ENCODE measurements around the gene DUSP15.
A peak's percentile ranks its signal among the peaks of the same experiment; 100 is the strongest.

DUSP15 gene

GRCh38 chr20:31875671-31876070 is 5.3 kb upstream of the DUSP15 start:
- peaks cover 5% of the 10 kb centered on the region for H3K79me2 ChIP-seq (ENCODE audit: low read length)
- no peak overlapping the region for H3K4me3 ChIP-seq (ENCODE audit: low read length)
- H4K20me1 ChIP-seq (ENCODE audit: insufficient read depth, low read length) = no peaks in the 10 kb centered on the region
- peaks cover 5% of the 10 kb centered on the region for H3K36me3 ChIP-seq (replicated peaks; ENCODE audit: low read depth, low read length)
- no peaks in the 10 kb centered on the region for H3K9me3 ChIP-seq (ENCODE audit: insufficient read depth, low read length)
- no peak overlapping the region for H2AFZ ChIP-seq (ENCODE audit: low read depth, low read length)
- H3K27ac ChIP-seq (ENCODE audit: low read length) = no peak overlapping the region
- H3K4me1 ChIP-seq (ENCODE audit: low read length) = peaks cover 24% of the 10 kb centered on the region
- no peak overlapping the region for H3K4me2 ChIP-seq (ENCODE audit: low read length)
- TF ChIP-seq CTCF (IDR thresholded peaks at IDR 0.05; ENCODE audit: low read depth, low read length) (no peak), EZH2phosphoT487 (IDR thresholded peaks at IDR 0.05; ENCODE audit: low read depth) (no peak)
- no peaks in the 10 kb centered on the region for H3K27me3 ChIP-seq (ENCODE audit: low read depth, low read length)
- no peak overlapping the region for H3K9ac ChIP-seq (ENCODE audit: low read length)

- Histone ChIP-seq H3K9ac (ENCODE audit: low read length) (no peak overlapping the region), H3K4me3 (ENCODE audit: low read length) (no peak overlapping the region), H4K20me1 (ENCODE audit: insufficient read depth, low read length) (no peaks in the 10 kb centered on the region), H3K4me1 (ENCODE audit: low read length) (peaks cover 34% of the 10 kb centered on the region), H3K9me3 (ENCODE audit: insufficient read depth, low read length) (no peaks in the 10 kb centered on the region), H3K4me2 (ENCODE audit: low read length) (no peak overlapping the region), H2AFZ (ENCODE audit: low read depth, low read length) (no peak overlapping the region), H3K36me3 (replicated peaks; ENCODE audit: low read depth, low read length) (peaks cover 5% of the 10 kb centered on the region), H3K79me2 (ENCODE audit: low read length) (peaks cover 26% of the 10 kb centered on the region), H3K27ac (ENCODE audit: low read length) (no peak overlapping the region), H3K27me3 (ENCODE audit: low read depth, low read length) (no peaks in the 10 kb centered on the region)
- no peak for TF ChIP-seq EZH2phosphoT487 (IDR thresholded peaks at IDR 0.05; ENCODE audit: low read depth)
- no peak for TF ChIP-seq CTCF (IDR thresholded peaks at IDR 0.05; ENCODE audit: low read depth, low read length)
Observed at GRCh38 chr20:31872406-31872805, 2.1 kb upstream of the DUSP15 start.

- TF ChIP-seq CTCF (IDR thresholded peaks at IDR 0.05; ENCODE audit: low read depth, low read length) (no peak), EZH2phosphoT487 (IDR thresholded peaks at IDR 0.05; ENCODE audit: low read depth) (no peak)
- Histone ChIP-seq H3K4me3 (ENCODE audit: low read length) (peak overlapping the region; percentile 92), H3K27ac (ENCODE audit: low read length) (peak overlapping the region; percentile 93; the same call in 1 of the 2 replicates), H4K20me1 (ENCODE audit: insufficient read depth, low read length) (no peaks in the 10 kb centered on the region), H3K9ac (ENCODE audit: low read length) (peak overlapping the region; percentile 96; the same call in 1 of the 2 replicates), H3K27me3 (ENCODE audit: low read depth, low read length) (no peaks in the 10 kb centered on the region), H3K79me2 (ENCODE audit: low read length) (peaks cover 35% of the 10 kb centered on the region), H3K9me3 (ENCODE audit: insufficient read depth, low read length) (no peaks in the 10 kb centered on the region), H3K4me1 (ENCODE audit: low read length) (peaks cover 42% of the 10 kb centered on the region), H2AFZ (ENCODE audit: low read depth, low read length) (no peak overlapping the region), H3K4me2 (ENCODE audit: low read length) (peak overlapping the region; percentile 95), H3K36me3 (replicated peaks; ENCODE audit: low read depth, low read length) (peaks cover 10% of the 10 kb centered on the region)
Observed at GRCh38 chr20:31871618-31871954, 1.3 kb upstream of the DUSP15 start.

GRCh38 chr20:31870726-31871617 is 645 bp upstream of the DUSP15 start:
- peak overlapping the region; percentile 96 for H3K9ac ChIP-seq (ENCODE audit: low read length)
- H3K27me3 ChIP-seq (ENCODE audit: low read depth, low read length) = no peaks in the 10 kb centered on the region
- peak overlapping the region; percentile 95 for H3K4me2 ChIP-seq (ENCODE audit: low read length)
- peaks cover 14% of the 10 kb centered on the region for H3K36me3 ChIP-seq (replicated peaks; ENCODE audit: low read depth, low read length)
- H3K4me3 ChIP-seq (ENCODE audit: low read length) = peak overlapping the region; percentile 92
- H3K27ac ChIP-seq (ENCODE audit: low read length) = peak overlapping the region; percentile 93
- H3K9me3 ChIP-seq (ENCODE audit: insufficient read depth, low read length) = no peaks in the 10 kb centered on the region
- no peak for TF ChIP-seq EZH2phosphoT487 (IDR thresholded peaks at IDR 0.05; ENCODE audit: low read depth)
- no peak for TF ChIP-seq CTCF (IDR thresholded peaks at IDR 0.05; ENCODE audit: low read depth, low read length)
- H3K79me2 ChIP-seq (ENCODE audit: low read length) = peaks cover 36% of the 10 kb centered on the region
- H3K4me1 ChIP-seq (ENCODE audit: low read length) = peaks cover 43% of the 10 kb centered on the region
- H2AFZ ChIP-seq (ENCODE audit: low read depth, low read length) = peak overlapping the region; percentile 52
- H4K20me1 ChIP-seq (ENCODE audit: insufficient read depth, low read length) = no peaks in the 10 kb centered on the region
